NCI-H510A (cell line): ENCODE results near the gene KRT34.
"Not testable (repeated sequence)": the region's sequence is repeated elsewhere in the genome, so short reads cannot be mapped to it uniquely, and the experiment has no call there.

Source experiments
- DNase-seq: peaks from one replicate; lab custom pipeline; 2025; lab: John Stamatoyannopoulos, UW

KRT34 gene

DNA sequence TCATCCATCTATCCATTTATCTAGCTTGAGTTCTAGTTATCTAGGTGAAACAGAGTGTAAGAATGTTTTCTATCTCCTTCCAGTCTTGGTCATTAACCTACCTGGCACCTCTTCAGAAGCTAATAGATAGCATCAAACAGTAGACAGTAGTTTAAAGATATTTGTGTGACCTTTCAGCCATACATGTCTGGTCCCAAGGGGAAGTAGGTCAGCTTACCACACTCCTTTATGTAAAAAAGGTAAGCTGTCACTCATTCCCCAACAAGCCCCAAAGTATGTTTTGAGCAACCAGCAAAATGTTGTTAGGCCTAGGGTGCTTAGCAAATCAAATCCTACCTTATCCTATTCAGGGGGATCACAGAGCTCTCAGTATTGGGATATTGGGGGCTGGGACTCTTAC, 16.0 kb downstream of the KRT34 start:
- DNase-seq, result no peak

DNA sequence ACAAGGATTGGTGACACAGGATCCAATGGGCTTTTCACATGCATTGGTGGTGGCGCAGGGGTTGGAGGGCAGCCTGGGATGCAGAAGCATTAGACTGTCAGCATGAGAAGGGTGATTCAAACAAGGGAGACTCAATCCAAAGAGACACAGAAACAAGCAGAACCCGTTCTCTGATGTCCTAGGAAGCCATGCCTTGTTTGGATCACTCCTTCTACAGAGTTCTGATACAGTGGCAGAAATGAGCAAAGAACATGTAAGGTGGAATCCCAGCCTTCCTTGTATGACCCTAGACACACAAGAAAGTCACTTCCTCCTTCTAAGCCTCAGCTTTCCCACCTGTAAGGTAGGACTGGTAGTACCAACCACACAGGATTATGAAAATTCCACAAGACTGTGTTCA, 18.2 kb downstream of the KRT34 start:
- DNase-seq, result no peak

DNA sequence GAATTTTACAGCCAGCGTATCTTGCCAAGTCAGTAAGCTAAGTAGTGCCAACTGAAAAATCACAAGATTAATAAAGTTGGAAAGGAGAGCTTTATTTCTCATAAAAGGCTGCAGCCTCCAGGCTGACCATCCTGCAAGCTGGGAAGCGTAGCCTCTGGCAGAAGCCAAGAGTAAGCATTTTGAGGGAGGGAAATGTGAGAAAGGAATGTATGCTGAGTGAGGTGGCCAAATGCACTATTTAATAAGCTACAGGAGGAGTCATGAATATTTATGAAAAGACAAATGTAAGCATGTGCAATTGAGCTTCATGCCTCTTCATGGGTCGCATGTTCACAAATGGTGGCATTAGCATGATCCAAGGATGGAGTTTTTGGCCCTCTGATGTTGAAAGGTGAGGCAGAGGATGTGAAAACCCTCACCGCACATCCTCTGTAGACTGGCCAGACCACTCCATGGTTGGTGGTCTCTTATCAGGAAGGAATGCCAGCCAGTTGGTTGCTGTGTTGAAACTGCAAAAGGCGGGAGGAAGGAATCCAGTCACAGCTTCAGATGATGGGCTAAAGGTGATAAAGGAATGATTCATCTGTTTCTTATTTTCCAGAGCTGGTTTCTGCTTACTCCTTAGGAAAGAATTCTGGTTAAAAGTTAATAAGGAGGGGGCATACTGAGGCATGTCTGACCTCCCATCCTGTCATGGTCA, 21.7 kb downstream of the KRT34 start:
- no peak for DNase-seq

DNA sequence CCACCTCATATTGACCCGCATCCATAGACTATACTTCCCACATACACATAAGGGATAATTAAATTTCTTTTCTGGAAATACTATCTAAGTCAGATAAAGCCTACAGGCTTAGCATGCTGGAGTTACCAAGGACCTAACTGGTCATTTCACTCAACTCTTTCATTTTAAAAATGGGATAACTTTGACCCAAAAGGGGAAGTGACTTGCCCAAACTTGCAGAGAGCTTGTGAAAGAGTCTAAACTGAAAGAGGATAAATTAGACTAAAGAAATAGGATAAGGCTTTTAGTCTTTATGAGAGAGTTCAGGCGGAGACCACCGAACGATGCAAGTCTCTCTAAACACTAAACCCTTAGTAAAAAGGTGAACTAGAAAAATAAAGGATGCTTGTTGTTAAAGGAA, 27.6 kb downstream of the KRT34 start:
- DNase-seq, result no peak

DNA sequence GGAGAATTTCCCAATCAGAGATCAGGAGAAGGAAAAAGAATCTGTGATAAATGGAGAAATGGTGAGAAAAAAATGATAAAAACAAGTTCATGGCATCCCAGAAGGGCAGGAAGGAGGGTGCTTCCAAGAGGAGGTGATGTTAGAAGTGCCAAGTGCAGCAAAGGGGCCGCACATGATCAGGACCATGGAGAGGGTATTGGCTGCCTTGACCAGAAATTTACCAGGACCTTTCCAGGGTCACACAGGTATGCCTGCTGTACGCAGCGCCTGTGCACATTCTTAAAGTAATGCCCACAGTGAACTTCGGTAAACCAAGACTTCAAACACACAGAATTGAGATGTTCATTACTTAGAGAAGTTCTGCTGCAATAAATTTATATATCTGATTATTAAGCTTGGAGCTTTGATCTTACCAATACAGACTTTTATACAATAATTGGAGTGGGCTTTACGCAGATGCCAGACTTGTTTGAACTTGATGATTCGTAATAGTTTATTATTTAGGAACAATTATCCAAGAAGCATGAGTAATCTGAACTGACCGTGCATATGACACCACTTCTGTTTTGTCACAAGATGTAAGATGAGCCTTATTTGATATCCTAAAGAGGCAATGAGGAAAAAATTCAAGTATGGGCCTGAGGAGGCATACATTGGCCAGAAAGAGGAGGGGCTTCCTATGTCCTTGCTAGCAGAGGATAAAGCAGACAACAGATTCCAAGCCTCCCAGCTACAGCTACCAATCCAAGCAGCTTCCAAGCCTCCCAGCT, 29.3 kb downstream of the KRT34 start:
- no peak for DNase-seq

DNA sequence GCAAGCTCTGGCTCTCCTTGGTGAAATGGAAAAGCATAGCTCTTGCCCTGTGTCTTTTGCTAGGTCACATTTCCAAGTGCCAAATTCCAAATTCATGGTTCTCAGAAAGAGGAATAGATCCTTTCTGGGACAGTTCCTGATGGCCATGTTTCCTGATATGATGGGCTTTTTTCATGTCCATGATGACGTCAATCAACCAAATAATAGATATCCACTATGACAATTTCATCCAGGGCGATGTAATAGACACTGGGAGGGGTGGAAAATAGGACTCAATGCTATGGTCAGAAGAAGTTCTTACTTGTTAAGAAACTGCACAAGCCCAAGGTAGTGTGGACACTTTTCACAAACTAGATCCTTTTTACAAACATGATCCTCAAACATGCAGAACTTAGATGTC, 30.9 kb downstream of the KRT34 start:
- no peak for DNase-seq

DNA sequence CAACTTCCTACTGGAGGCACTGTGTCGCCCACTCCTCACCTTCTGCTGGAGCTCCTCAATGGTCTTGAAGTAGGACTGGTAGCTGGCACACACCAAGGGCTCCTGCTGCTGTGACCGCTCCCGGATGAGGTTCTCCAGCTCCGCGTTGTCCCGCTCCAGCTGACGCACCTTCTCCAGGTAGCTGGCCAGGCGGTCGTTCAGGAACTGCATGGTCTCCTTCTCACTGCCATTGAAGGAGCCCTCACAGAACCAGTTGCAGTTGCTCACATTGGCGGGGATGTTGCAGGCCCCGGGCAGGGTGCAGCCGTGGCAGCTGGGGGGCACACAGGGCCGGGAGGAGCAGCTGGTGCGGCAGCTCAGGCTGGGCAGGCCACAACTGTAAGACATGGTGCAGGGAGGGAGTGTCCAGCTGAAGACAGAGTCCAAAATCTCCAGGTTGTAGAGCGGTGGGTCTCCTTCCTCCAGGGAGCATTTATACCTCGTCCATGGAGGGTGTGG, 31.7 kb downstream of the KRT34 start, which contains the start of gene KRT33A:
Gene KRT33A, minus strand, starts transcription at position 448 of the 498 bp plus-strand sequence. Its CDS starts 61 bp downstream, at position 387.
- not testable (repeated sequence) for DNase-seq

DNA sequence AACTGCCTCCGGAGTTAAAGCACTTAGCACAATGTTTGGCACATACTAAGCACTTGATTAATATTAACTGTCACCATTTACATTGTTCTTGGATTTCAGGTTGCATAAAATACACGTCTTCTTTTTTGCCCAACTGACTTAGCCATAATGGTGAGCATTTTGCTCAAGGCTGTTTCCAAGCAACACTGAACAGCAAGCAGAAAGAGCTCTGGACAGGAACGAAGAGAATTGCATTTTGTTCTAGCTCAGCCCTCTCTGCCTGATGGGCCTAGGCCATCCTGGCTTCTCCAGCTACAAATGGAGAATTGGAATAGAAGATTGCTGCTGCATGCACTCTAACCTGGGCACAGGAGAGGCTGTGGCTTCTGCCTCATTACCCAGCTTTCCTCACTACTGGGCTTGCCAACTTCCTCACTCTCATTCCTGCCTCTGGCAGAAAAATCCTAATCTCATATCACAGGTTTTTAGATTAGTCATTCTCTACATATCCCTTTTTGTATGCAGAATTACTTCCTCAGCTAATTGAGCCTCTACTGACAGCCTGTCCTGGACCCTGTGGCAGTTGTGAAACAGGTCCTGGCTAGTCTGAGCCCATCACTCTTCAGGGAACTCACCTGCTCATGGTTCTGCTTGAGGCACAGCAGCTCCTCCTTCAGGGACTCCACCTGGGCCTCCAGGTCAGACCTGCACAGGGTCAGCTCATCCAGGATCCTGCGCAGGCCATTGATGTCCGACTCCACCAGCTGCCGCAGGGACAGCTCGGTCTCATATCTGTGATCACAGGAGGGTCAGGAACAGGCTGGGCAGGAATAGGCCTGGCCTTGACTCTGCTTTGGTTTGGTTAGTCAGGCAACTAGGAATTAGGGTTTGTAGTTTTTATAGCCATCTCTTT, 34.0 kb downstream of the KRT34 start:
- no peak for DNase-seq

DNA sequence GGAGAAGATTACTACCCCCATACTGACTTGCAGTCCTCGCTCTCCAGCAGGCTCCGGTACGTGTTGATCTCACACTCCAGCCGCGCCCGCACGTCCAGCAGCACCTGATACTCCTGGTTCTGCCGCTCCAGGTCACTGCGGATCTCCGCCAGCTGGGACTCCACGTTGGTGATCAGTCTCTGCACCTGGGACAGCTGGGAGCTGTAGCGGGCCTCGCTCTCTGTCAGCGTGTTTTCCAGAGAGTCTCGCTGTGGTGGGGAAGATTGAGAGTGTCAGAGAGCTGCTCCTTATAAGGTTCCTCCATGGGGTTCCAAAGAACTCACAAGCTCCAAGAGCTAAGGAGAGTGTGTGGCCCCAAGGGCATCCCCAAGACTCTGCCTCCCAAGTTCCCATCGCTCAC, 35.7 kb downstream of the KRT34 start:
- DNase-seq, result not testable (repeated sequence)

DNA sequence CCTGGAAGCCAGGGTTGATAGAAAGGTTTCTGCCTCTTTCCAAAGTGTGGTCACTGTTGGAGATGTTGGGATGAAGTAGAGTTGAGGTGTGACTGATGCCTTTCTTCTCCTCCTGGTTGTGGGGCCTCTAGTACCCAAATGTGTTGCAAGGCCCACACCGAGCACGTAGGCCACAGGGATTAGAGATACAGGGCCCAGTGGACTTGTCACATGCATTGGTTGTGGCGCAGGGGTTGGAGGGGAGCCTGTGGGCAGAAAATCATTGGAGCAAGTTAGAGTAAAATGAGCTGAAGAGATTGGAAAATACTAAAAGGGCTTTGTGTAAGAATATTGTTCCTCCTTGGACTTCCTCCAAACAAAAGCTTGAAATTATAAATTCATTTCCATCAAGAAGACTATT, 36.1 kb downstream of the KRT34 start:
- DNase-seq, result no peak

DNA sequence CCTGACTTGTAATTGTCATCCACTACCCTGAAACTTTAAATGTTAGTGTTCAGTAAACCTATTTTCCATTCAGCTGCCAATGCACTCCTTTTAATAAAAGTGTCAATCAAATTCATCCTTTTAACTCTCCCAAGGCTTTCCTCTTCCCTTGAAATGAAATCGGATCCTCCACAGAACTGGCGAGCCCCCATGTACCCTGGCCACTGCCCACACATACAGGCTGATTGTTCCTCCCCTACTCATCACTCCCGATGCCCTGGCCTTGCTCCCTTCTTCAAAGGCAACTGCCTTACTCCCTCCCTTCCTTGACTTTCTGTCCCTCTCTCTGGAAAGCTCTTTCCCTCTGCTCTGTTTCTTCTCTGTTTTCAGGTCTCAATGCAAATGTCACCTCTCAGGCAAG, 39.1 kb downstream of the KRT34 start:
- DNase-seq, result no peak

DNA sequence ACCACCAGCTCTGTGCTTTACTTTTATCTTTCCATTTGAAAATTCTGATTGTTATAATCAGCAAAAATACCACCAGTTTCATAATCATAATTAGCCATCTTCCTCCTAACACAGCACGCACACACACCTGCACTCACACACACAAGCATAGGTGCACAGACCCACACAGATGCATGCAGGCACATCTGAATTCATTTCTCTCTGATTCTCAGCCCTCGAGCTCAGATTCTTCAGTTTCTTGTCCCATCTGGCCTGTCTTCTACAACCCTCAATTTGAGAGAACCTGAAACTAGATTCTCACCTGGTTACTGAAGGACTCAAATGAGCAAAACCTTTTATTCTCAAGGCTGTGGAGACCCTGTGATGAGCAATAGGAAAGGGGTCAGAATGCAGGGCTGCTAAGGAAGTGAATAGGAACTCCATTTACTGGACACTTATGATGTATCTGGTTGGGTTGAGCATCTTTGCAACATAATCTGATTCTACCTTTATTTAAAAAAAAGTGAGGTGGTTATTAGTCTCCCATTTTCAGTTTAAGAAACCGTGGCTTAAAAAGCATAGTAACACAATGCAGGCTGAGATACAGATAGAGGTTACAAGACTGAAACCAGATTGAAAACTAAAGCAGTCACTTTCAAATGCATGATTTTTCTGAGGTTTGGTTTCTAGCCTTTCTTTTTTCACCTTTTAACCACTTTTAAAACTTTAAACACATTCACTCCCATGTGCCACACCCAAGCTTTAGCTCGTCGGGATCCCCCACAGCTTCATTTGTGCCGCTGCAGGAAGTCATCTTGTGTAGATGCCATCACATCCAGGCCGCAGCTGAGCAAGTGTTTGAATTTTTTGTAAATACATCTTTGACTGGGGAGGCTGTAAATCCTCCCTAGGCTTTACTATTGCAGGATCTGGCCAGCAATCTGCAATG, 40.9 kb downstream of the KRT34 start:
- DNase-seq, result no peak

DNA sequence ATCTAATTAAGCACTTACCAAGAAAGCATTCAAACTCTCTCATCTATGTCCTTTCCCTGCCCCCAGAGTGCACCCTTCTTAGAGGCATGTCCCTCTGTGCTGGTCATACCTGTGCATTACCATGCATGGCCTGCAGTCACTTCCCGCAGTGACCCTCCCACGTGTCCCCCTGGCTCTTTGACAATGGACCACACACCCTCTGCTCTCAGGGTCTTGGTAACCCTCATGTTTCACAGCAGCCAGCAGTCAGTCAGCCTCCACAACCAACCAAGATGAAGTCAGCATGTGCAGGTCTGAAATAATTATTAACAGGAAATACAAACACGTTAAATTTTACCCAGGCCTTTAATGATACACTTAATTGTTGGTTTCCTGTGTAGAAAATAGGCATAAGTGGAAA, 41.6 kb downstream of the KRT34 start:
- no peak for DNase-seq

DNA sequence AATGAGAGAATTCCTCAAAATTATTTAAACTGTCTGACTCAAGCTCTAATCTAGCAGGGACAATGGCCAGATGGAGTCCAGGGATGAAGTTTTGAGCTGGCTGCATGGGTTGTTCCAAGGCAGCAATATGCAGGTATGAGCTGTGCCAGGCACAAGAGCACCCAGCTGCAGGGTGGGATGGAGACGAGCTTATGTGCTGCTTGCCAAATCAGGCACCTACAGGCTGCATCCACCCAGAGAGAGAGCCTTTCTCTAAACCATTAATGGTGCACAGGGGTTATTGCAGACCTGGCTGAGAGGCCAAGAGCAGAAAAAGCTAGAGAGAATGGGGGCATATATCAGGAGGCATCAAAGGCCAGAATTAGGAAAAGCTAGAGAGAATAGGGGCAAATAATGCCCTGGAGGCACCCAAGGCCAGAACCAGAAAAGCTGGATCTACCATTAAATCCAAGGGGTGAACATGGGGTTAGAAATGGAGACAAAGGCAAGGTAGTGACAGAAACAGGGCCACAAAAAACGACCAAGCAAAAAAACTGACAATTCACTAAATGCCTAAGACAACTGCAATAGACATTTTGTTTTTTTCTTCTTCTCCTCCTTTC, 42.4 kb downstream of the KRT34 start:
- DNase-seq, result no peak

DNA sequence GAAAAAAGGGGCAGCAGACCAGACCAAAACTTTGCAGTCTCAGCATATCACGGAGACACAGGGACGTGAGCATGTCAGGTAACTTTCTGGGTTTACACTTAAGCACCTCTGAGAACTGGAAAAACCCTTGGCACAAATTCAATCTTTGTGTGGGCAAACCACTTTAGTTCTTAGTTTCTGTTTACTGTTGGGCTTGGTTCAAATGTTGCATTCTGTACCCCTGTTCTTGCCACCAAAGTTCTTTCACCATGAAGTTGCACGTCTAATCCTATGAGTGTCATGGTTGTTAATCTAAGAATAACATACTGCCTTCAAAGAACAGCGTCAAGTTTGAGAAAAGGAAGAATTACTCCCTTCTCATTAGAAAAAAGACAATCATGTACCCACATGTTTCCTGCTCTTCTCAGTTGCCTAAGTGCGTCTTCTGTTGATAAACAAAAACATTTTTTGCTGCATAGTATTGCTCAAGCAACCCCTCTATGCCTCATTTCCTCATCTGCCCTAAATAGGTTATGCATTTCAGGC, 43.1 kb downstream of the KRT34 start:
- no peak for DNase-seq

DNA sequence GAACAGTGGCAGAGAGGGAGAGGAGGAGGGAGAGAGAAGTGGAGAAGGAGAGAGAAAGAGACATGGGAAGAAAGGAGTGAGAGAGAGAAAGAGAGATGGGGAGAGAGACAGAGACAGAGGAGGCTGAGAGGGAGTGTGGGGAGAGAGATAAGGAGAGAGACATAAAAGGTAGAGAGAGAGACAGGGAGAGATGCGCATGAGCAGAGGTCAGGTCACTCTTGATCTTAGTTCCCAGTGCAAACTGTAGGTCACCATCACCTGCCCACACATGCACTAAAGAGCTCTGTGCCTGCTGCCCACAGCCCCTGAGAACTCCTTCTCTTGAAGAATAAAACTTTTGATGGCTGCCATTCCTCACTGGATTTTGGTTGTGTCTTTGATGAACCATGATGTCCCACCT, 46.4 kb downstream of the KRT34 start:
- DNase-seq, result no peak

DNA sequence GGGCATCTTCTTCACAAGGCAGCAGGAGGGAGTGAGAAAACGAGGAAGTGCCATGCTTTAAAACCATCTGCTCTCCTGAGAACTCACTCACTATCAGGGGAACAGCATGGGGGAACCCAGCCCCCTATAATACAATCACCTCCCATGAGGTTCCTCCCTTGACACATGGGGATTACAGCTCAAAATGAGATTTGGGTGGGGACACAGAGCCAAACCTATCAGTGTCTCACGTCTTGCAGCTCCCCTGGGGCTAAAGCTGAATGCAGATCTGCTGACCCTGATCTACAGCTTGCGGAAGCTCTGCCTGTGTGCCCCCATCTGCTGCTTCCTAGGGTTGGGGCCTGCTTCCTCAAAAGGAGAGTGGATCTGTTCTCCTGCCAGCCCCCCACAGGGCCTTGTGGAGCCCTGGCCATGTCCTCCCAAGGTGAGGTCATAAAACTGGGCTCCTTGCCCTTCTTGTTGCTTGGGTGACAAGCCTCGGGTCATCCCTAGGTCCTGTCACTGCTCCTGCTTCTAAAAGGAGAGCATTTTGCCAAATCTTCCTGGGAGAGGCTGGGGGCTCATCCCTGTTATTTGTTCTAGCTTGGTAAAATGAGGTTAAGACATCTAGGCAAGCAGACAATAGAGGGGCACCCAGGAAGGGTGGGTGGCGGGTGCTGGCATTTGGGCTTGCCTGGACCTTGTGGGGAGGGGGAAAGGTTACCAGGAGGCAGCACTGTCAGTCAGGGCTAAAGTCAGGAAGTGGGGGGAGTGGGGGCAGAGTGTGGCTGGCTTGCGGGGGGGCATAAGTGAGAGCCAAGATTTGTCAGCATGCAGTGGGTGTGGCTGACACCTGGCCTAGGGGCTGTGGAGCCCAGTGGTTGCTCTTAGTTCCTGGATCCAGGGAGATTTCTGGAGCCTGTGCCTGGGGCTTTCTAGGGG, 47.5 kb downstream of the KRT34 start:
- no peak for DNase-seq

DNA sequence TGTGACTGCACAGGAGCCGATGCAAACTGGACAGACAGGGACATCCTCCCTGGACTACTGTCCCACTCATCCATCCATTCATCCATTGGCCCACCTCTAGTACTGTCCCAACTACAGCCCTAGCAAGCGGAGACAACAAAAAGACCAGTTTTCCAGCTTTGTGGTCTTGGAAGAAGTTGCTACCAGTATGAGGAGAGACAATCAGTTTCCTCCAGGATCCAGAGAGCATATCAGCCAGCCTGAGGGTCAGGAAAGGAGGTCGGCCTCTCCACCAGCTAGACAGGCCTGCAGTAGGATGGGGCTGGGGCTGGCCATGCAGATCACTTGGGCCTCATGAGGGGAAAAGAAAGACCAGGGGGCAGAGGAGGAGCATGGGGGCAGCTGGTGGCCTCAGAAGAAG, 48.3 kb downstream of the KRT34 start:
- no peak for DNase-seq

DNA sequence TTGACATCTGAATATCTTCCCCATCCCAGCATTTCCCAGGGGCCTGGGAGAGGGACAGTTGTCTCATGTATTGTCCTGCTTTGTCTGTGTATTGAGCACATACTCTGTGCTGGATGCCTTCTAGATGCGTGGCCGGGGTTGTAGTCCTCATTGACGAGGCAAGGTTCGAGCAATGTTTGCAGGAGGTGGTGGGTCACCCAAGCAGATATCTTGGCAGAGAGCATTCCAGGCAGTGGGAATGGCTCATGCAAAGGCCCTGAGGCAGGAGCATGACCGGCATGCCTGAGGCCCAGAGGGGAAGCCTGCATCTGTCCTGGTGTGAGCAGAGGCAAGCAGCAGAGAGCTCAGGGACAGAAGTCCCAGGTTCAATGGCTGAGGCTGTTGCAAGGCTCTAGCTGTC, 49.0 kb downstream of the KRT34 start:
- DNase-seq, result no peak

DNA sequence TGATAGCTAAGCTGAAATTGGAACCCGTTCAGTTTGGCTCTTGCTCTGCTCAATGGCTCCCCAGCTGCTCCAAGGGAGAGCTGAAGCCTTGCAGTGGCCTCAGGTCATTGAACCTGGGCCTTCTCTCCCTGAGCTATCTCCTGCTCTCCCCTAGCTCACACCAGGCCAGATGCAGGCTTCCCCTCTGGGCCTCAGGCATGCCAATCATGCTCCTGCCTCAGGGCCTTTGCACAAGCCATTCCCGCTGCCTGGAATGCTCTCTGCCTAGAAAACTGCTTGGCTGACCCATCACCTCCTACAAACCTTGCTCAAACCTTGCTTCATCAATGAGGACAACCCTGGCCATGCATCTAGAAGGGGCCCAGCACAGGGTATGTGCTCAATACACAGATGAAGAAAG, 49.9 kb downstream of the KRT34 start:
- no peak for DNase-seq
